GM19351 (cell line): ENCODE data around the gene CPNE9.

Experiments
- ATAC-seq: cut with Tn5 transposase; IDR thresholded peaks from one replicate; pipeline ENCODE4 v1.9.1; 2021; ENCODE audit warnings: mild to moderate bottlenecking, moderate library complexity; ENCODE audit not compliant: unreplicated experiment

Gene CPNE9

GRCh38 chr3:9715136-9715535, 11.5 kb downstream of the CPNE9 start:
- ATAC-seq: no peak

DNA sequence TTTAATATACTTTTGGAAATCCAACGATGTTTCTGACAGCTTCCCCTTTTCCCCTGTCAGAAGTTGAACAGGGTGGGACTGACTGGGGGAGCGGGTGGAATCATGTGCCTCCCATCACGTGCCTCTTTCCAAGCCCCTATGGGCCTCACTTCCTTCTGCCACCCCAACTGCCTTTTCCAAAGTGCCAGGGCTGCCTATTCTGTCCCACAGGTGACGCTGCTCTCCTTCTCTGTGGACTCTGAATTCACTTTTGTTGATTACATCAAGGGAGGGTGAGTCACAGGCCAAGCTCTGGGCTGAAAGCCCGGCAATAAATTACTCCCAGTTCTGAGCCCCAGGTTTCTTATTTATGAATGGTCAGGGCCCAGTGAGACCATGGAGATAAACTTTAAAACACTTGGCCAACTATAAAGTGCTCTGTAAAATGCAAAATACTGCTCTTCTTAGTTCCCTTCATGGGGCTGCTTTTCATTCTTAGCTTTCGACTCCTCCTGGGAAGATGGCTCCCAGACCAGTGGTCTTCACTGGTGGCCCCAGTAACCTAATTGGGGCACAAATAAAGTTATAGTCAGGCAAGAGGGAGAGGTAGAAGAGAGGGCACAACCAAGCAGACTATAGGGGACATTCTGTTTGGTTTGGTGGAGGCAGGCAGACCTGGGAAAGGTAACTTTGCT, 12.3 kb downstream of the CPNE9 start:
- no peak for ATAC-seq

GRCh38 chr3:9716801-9717555, 13.3 kb downstream of the CPNE9 start:
- no peak for ATAC-seq

DNA sequence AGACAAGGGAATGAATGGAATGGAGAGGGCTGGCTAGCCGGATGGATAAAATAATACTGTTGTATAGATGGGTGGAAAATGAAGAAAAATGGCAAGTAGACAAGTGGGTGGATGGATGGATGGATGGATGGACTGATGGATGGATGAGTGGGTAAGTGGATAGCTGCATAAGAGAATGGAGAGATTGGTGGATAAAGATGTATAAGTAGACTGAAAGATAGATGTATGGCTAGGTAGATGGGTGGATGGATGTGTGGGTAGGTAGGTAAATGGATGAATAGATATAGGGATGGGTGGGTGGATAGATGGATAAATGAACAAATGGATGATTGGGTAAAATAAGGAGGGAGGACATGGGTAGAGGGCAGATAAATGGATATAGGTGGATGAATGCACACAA, 13.9 kb downstream of the CPNE9 start:
- ATAC-seq: no peak

- ATAC-seq: no peak
Measured at GRCh38 chr3:9718118-9718517, 14.5 kb downstream of the CPNE9 start.

DNA sequence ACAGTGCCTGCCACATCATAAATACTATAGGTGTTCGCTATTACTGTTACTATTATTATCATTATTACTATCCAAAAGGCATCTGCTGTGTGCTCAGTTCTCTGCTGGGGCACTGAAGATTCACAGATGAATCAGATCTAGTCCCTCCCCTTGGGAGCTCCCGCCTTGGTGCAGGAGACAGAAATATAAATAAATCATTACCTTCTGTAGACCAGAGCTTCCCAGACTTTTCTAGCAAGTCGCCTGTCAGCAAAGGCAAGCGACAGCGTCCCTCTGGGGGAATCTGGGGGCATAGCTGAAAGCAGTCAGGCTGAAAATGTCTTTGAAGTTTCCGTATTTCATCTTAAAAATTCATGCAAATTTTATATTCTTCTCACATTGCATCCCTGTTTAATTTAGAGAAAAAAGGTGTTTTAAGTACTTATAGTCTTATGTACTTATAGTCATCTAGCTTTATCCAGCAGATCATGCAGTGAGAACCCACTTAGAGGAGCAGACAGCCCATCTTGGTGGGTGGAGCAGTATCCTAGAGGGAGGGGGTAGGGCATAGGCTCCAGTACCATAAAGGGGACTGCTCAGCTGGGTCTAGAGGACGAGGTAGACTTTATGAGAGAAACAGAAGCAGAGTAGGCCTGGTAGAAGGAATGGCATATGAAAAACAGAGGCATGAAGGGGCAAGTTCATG, 17.5 kb downstream of the CPNE9 start:
- ATAC-seq: no peak

GRCh38 chr3:9721700-9722060, 18.0 kb downstream of the CPNE9 start:
- ATAC-seq: no peak

GRCh38 chr3:9725775-9726515, 22.3 kb downstream of the CPNE9 start:
- no peak for ATAC-seq

DNA sequence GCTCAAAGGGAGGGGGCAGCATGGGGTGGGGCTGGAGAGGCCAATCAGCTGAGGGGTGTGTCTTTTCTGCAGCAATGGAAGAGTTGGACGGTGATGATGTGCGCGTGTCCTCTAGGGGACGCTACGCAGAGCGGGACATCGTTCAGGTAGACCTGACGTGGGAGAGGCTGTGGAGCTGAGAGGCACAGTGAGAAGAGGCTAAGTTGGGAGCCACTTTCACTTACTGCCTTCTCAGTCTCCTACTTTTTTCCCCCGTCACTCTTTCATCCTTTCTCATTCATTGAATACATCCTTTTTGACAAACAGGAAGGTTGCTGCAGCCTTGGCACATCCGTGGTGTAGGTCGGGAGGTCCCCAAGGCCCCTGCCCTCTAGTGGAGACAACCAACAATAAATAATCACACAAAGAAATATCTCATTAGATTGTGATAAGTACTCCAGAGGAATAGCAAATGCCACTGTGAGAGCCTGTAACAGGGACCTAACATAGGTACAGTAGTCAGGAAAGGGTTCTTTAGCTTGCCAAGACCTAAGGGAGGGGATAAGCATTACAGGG, 23.5 kb downstream of the CPNE9 start:
- ATAC-seq: peak; percentile 30

DNA sequence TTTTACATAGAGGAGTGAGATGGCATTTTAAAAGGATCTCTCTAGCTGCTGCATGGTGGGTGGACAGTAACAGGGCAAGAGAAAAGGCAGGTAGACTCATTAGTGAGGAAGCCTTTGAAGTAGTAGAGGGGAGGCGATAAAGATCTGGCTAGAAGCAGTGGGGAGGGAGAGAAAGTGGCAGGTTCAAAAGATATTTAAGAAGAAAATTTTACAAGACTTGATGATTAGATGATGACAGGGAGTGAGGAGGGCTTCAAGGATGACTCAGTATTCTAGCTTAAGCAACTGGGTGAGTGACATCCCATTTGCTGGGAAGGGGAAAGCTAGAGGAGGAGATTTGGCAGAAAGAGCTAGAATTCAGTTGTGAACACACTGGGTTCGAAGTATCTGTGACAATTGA, 24.1 kb downstream of the CPNE9 start:
- ATAC-seq: no peak

DNA sequence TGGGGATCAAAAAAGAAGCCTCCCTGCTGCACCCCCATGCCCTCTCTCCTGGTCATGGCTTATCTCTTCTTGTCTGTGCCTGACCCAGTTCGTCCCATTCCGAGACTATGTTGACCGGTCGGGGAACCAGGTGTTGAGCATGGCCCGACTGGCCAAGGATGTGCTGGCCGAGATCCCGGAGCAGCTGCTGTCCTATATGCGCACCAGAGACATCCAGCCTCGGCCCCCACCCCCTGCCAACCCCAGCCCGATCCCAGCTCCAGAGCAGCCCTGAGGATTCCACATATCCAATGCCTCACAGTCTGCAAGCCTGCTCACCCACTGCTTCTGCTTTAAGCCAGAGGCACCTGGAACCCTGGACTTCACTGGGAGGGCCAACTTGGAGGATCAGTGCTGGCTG, 25.8 kb downstream of the CPNE9 start:
- ATAC-seq: no peak

DNA sequence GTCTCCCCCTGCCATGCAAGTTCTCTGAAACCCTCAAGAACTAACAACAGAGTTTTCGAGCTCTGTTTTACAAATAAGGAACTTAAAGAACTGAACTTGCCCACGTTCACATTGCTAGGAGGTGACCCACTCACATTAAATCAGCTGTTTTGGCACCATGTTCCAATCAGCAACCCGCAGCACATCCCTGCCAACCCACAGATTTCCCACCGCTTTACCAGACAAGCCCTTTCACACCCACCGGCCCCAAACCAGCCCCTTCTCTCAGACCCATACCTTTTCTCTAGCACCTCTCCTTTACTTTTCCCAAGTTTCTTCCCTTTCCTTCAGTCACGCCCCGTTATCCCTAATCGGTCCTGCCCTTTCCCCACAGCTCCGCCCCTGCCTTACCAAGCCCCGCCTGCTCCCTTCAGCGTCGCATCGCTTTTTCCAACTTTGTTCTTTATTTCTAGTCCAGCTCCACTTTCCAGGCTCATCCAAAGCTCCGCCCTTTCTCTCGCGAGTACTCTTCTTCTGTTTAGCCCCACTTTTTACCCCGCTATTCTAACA, 27.1 kb downstream of the CPNE9 start:
- ATAC-seq: peak; percentile 35

DNA sequence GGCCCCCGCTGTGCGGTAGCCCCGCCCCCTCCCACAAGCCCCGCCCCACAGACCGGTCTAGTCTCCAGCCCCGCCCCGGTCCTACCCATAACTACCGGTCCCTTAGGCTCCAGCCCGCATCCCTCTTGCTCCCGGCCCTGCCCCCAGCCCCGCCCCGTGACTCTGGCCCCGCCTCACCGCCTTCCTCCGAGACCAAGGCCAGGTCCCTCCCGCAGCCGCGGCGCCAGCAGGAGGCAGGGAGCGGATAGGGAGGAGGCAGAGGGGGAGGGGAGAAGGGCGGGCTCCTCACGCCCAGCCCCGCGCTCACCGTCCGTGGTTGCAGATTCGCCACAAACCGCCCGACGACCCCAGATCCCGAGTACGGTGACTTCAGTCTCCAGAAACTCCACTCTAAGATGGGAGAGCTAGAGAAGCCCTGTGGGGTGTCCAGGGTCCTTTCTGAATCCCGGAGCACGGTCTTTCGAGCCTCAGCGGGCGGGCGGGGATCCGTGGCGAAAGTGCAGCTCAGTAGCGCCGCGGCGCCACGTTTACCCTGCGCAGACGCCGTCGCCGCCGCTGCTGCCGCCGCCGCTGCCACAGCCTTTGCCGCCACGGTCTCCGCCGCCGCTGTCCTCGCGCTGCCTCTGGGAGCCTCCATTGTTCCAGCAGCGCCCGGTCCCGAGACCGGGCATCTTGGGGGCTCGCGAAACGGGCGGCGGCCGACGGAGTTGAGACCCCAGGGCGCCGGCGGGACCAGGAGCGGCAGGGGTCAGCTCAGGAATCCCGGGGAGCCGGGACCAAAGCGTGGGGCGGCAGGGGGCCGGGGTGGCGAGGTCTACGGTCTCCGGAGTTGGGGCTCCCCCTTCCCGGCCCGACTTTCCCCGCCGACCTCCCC, 27.8 kb downstream of the CPNE9 start, which contains the start of gene BRPF1:
TSS of gene BRPF1 (plus strand) at position 530 of the 874 bp plus-strand sequence. CDS start 2,406 bp downstream, outside the sequence.
- peak; percentile 88 for ATAC-seq

DNA sequence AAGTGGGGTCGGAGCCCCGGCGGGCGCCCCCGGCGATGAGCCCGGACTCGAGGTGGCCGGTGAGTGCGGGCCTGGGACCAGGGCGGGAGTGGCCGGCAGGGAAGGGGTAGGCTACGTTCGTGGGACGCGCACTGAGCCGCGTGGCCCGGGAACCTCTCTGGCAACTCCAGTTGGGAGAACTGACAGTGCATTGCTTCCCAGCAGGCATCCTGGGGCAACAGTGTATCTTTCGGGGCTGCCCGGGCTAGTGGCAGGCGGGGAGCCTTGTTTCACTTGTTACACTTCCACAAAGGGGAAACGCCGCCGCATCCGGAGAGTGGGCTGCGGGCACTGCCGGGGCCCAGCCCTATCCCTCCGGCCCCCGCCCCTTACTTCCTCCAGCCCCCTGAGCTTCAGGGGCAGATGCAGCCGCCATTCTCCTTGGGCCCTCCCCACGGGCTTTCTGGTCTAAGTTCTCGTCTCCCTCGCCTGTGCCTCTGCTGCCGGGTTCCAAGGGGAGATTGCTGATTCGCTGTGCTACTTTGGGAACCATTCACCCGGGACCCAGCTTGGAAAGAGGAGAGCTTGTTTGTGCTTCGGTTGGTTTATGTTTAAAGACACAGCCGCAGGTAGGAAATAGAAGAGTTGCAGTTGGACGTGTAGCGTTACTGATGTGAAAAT, 28.6 kb downstream of the CPNE9 start:
- no peak for ATAC-seq

DNA sequence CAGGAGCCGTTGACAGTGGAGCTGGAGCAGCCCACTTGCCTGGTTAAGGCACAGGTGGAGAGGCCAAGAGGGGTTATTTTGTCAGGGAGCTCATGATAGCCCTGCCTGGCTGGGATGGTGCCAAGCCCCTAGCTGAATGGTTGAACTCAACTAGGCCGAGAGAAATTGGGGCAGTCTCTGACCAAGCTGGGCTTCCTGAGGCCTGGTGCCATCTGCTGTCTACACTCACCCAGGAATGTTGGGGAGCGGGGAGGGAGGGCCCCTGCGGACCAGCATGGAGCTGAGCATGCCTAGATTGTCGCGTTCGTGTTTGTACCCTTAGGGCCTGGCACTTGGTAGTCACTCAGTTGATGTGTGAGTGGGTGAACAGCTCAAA, 29.1 kb downstream of the CPNE9 start:
- ATAC-seq: no peak

DNA sequence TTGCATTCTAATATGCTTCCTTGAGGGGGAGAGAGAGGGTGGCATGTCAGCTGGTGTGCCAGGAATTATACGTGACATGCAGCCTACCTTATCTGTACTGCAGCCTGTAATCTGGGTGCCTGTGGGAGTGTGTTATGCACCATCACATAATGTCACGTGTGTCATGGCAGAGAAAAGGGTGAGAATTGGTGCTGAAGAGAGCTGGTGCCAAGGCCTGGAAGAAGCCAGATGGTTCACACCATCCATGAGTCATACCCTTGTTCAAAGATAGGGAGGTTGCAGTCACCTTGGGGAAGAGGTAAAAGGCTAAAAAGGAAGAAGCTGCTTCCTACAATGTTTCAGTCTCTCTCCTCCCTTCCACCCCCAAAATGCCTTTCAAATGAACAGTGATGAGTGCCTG, 33.2 kb downstream of the CPNE9 start:
- no peak for ATAC-seq

DNA sequence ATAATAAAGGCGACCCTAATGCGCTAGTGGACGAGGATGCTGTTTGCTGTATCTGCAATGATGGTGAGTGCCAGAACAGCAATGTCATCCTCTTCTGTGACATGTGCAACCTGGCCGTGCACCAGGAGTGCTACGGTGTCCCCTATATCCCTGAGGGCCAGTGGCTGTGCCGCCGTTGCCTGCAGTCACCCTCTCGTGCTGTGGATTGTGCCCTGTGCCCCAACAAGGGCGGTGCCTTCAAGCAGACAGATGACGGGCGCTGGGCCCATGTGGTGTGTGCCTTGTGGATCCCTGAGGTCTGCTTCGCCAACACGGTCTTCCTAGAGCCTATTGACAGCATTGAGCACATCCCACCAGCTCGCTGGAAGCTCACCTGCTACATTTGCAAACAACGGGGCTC, 35.5 kb downstream of the CPNE9 start:
- no peak for ATAC-seq

- no peak for ATAC-seq
Measured at GRCh38 chr3:9742560-9742959, 38.9 kb downstream of the CPNE9 start.

- ATAC-seq: no peak
Measured at GRCh38 chr3:9743548-9743947, 39.9 kb downstream of the CPNE9 start.
